Loucy (cell line): Measurements from ENCODE around the gene SECISBP2.
"Not testable (repeated sequence)": the region's sequence is repeated elsewhere in the genome, so short reads cannot be mapped to it uniquely, and the experiment has no call there.

Experiments
- EZH2phosphoT487 ChIP-seq: fragments of 200-600 bp; IDR thresholded peaks from 2 replicates; pipeline ENCODE4 v1.6.1; 2018; ENCODE audit warnings: antibody characterized with exemption, mild to moderate bottlenecking, moderate library complexity, borderline replicate concordance
- TF ChIP-seq, protein P1 (sequence below): fragments of 200-600 bp; sonication (generic); conservative IDR thresholded peaks from 2 replicates; pipeline ENCODE4 v1.5.1; 2014; ENCODE audit warnings: mild to moderate bottlenecking, antibody characterized with exemption, low read length

DNA sequence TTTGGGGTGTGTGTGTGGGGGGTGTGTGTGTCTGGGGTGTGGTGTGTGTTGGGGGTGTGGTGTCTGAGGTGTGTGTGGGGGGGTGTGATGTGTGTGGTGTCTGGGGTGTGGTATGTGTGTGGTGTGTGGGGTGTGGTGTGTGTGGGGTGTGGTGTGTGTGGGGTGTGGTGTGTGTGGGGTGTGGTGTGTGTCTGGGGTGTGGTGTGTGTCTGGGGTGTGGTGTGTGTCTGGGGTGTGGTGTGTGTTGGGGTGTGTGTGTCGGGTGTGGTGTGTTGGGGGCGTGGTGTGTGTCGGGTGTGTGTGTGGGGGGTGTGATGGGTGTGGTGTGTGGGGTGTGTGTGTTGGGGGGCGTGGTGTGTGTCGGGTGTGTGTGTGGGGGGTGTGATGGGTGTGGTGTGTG is 53.5 kb downstream of the SECISBP2 start:
- TF ChIP-seq, protein P1, sequence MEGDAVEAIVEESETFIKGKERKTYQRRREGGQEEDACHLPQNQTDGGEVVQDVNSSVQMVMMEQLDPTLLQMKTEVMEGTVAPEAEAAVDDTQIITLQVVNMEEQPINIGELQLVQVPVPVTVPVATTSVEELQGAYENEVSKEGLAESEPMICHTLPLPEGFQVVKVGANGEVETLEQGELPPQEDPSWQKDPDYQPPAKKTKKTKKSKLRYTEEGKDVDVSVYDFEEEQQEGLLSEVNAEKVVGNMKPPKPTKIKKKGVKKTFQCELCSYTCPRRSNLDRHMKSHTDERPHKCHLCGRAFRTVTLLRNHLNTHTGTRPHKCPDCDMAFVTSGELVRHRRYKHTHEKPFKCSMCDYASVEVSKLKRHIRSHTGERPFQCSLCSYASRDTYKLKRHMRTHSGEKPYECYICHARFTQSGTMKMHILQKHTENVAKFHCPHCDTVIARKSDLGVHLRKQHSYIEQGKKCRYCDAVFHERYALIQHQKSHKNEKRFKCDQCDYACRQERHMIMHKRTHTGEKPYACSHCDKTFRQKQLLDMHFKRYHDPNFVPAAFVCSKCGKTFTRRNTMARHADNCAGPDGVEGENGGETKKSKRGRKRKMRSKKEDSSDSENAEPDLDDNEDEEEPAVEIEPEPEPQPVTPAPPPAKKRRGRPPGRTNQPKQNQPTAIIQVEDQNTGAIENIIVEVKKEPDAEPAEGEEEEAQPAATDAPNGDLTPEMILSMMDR: not testable (repeated sequence)
- not testable (repeated sequence) for TF ChIP-seq EZH2phosphoT487
